GM12878 (cell line): ENCODE data around the gene ABCC1.

Source experiments
- EP300 ChIP-seq, 2 experiments: fragments of 150-350 bp in 1 of 2; IDR thresholded peaks; 2 replicates each; pipeline ENCODE4 v1.6.1; 2011 to 2012; ENCODE audit warnings: low read depth in 2 of 2, low read length in 2 of 2, borderline replicate concordance in 1 of 2, improper control_type of control experiment in 1 of 2, inconsistent platforms in 1 of 2; ENCODE audit not compliant: control insufficient read depth in 1 of 2
- GABPA ChIP-seq: IDR thresholded peaks from 2 replicates; pipeline ENCODE4 v1.6.1; 2014; ENCODE audit warnings: antibody characterized with exemption, low read depth, mild to moderate bottlenecking, inconsistent platforms
- RFX5 ChIP-seq: IDR thresholded peaks from 2 replicates; pipeline ENCODE4 v1.6.1; 2011; ENCODE audit warnings: low read depth, low read length, improper control_type of control experiment
- SIN3A ChIP-seq: IDR thresholded peaks from 2 replicates; pipeline ENCODE4 v1.6.1; 2012; ENCODE audit warnings: low read depth, low read length, improper control_type of control experiment
- SMAD1 ChIP-seq: fragments of 450-650 bp; IDR thresholded peaks from 2 replicates; pipeline ENCODE4 v1.6.1; 2018; ENCODE audit warnings: mild to moderate bottlenecking, low read depth; ENCODE audit not compliant: partially characterized antibody
- SMAD5 ChIP-seq: IDR thresholded peaks from 2 replicates; pipeline ENCODE4 v1.6.1; 2016; ENCODE audit warnings: antibody characterized with exemption, low read depth
- TARDBP ChIP-seq: IDR thresholded peaks from 2 replicates; pipeline ENCODE4 v1.6.1; 2016; ENCODE audit warnings: borderline replicate concordance
- TF ChIP-seq, protein P1 (sequence below): fragments of 450-650 bp; IDR thresholded peaks from 2 replicates; pipeline ENCODE4 v1.6.1; 2014; ENCODE audit warnings: mild to moderate bottlenecking
- TF ChIP-seq, protein P2 (sequence below), 3 experiments: IDR thresholded peaks in 2 of 3; conservative IDR thresholded peaks in 1 of 3; 2 replicates each; pipeline ENCODE4 v1.5.1; 2011; ENCODE audit warnings: low read depth in 3 of 3, low read length in 3 of 3, mild to moderate bottlenecking in 3 of 3, control low read depth in 2 of 3, moderate library complexity in 2 of 3, inconsistent platforms in 1 of 3, mixed read lengths in 1 of 3; ENCODE audit not compliant: control insufficient read depth in 2 of 3, insufficient read depth in 1 of 3; ENCODE audit errors: extremely low read depth in 1 of 3
- TF ChIP-seq, protein P3 (sequence below): fragments of 150-350 bp; IDR thresholded peaks from 2 replicates; pipeline ENCODE4 v1.6.1; 2016; ENCODE audit warnings: low read depth, low read length
- TF ChIP-seq, protein P4 (sequence below): IDR thresholded peaks from 2 replicates; pipeline ENCODE4 v1.6.1; 2012; ENCODE audit warnings: low read length, inconsistent platforms

DNA sequence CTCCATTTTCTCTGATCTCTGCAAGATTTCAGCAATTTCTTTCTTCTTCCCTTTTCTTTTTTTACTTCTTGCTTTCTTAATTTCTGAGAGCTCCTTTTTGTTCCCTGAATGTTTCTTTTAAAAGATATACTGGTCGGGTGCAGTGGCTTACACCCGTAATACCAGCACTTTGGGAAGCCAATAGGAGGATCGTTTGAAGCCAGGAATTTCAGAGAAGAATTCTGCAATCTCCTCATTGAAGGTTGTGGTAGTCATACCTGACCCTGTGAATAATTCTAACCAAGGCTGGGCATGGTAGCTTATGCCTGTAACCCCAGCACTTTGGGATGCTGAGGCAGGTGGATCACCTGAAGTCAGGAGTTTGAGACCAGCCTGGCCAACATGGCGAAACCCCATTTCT, 15.6 kb upstream of the ABCC1 start:
- TF ChIP-seq, protein P1, sequence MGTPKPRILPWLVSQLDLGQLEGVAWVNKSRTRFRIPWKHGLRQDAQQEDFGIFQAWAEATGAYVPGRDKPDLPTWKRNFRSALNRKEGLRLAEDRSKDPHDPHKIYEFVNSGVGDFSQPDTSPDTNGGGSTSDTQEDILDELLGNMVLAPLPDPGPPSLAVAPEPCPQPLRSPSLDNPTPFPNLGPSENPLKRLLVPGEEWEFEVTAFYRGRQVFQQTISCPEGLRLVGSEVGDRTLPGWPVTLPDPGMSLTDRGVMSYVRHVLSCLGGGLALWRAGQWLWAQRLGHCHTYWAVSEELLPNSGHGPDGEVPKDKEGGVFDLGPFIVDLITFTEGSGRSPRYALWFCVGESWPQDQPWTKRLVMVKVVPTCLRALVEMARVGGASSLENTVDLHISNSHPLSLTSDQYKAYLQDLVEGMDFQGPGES = no peak
- no peak for TF ChIP-seq TARDBP
- TF ChIP-seq SIN3A = no peak
- TF ChIP-seq, protein P2, sequence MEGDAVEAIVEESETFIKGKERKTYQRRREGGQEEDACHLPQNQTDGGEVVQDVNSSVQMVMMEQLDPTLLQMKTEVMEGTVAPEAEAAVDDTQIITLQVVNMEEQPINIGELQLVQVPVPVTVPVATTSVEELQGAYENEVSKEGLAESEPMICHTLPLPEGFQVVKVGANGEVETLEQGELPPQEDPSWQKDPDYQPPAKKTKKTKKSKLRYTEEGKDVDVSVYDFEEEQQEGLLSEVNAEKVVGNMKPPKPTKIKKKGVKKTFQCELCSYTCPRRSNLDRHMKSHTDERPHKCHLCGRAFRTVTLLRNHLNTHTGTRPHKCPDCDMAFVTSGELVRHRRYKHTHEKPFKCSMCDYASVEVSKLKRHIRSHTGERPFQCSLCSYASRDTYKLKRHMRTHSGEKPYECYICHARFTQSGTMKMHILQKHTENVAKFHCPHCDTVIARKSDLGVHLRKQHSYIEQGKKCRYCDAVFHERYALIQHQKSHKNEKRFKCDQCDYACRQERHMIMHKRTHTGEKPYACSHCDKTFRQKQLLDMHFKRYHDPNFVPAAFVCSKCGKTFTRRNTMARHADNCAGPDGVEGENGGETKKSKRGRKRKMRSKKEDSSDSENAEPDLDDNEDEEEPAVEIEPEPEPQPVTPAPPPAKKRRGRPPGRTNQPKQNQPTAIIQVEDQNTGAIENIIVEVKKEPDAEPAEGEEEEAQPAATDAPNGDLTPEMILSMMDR (IDR thresholded peaks at IDR 0.05 in 2 of 3, conservative IDR thresholded peaks at IDR 0.05 in 1 of 3; ENCODE audit: control insufficient read depth in 2 of 3, extremely low read depth in 1 of 3, insufficient read depth in 1 of 3, low read depth in 3 of 3, low read length in 3 of 3) = no peak
- TF ChIP-seq, protein P3, sequence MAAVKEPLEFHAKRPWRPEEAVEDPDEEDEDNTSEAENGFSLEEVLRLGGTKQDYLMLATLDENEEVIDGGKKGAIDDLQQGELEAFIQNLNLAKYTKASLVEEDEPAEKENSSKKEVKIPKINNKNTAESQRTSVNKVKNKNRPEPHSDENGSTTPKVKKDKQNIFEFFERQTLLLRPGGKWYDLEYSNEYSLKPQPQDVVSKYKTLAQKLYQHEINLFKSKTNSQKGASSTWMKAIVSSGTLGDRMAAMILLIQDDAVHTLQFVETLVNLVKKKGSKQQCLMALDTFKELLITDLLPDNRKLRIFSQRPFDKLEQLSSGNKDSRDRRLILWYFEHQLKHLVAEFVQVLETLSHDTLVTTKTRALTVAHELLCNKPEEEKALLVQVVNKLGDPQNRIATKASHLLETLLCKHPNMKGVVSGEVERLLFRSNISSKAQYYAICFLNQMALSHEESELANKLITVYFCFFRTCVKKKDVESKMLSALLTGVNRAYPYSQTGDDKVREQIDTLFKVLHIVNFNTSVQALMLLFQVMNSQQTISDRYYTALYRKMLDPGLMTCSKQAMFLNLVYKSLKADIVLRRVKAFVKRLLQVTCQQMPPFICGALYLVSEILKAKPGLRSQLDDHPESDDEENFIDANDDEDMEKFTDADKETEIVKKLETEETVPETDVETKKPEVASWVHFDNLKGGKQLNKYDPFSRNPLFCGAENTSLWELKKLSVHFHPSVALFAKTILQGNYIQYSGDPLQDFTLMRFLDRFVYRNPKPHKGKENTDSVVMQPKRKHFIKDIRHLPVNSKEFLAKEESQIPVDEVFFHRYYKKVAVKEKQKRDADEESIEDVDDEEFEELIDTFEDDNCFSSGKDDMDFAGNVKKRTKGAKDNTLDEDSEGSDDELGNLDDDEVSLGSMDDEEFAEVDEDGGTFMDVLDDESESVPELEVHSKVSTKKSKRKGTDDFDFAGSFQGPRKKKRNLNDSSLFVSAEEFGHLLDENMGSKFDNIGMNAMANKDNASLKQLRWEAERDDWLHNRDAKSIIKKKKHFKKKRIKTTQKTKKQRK = no peak
- TF ChIP-seq GABPA = no peak
- no peak for TF ChIP-seq EP300 (IDR thresholded peaks at IDR 0.05; ENCODE audit: borderline replicate concordance in 1 of 2, control insufficient read depth in 1 of 2, low read depth in 2 of 2, low read length in 2 of 2)
- TF ChIP-seq RFX5 = no peak
- no peak for TF ChIP-seq SMAD1
- TF ChIP-seq SMAD5 = no peak
- TF ChIP-seq, protein P4, sequence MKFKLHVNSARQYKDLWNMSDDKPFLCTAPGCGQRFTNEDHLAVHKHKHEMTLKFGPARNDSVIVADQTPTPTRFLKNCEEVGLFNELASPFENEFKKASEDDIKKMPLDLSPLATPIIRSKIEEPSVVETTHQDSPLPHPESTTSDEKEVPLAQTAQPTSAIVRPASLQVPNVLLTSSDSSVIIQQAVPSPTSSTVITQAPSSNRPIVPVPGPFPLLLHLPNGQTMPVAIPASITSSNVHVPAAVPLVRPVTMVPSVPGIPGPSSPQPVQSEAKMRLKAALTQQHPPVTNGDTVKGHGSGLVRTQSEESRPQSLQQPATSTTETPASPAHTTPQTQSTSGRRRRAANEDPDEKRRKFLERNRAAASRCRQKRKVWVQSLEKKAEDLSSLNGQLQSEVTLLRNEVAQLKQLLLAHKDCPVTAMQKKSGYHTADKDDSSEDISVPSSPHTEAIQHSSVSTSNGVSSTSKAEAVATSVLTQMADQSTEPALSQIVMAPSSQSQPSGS = no peak
